ENCODE data around the gene BTAF1.

BTAF1 gene

DNA sequence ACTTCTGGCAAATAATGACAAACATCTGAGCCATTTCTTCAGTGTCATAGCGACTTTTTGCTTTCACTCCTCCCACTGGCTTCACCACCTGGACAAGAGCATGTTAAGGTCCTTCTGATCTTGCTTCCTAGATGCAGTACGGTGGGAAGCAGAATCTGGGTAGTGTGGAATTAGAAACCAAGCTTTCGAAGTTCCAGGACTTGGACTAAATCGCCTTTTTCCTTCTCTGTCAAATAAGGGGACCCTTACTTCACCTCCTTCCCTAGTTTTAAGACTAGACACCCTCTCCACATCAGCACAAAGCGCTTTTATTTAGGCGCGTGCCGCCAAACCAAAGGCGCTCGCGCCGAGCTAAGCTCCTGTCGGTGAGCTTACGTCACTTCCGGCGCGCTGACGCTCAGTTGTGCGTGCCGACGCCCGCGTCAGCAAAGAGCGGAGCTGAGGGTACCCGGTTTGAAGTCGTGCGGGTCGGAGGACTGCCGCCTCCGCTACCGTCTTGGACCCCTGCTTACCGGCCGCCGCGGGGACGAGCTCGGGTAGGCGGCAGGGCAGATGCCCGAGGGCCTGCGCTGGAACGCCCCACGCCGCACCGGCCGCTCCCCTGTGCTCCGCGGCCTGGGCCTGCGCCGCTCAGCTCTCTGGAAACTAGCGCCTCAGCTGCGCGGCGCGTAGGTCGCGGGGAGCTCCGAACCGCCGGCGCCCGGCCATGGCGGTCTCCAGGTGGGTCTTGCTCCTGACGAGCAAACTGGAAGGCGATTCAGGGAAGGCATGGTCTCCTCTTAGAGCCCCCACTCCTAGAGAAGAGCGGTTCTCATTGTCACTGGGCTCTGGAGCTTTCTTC lies at the start of gene BTAF1:
Gene BTAF1 (plus strand): TSS at position 400 of the 841 bp plus-strand sequence. CDS start 307 bp downstream, at position 707.
- H3K4me3 ChIP-seq (replicated peaks in 1 of 2; ENCODE audit: low read depth in 2 of 2, low read length in 2 of 2): peak within 1 kb of the TSS; percentile 82 to 87
- TF ChIP-seq, protein P1, sequence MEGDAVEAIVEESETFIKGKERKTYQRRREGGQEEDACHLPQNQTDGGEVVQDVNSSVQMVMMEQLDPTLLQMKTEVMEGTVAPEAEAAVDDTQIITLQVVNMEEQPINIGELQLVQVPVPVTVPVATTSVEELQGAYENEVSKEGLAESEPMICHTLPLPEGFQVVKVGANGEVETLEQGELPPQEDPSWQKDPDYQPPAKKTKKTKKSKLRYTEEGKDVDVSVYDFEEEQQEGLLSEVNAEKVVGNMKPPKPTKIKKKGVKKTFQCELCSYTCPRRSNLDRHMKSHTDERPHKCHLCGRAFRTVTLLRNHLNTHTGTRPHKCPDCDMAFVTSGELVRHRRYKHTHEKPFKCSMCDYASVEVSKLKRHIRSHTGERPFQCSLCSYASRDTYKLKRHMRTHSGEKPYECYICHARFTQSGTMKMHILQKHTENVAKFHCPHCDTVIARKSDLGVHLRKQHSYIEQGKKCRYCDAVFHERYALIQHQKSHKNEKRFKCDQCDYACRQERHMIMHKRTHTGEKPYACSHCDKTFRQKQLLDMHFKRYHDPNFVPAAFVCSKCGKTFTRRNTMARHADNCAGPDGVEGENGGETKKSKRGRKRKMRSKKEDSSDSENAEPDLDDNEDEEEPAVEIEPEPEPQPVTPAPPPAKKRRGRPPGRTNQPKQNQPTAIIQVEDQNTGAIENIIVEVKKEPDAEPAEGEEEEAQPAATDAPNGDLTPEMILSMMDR (IDR thresholded peaks at IDR 0.05; ENCODE audit: low read depth, low read length): no peak
- peak; percentile 95 for DNase-seq (ENCODE audit: low read depth in 2 of 2)

DNA sequence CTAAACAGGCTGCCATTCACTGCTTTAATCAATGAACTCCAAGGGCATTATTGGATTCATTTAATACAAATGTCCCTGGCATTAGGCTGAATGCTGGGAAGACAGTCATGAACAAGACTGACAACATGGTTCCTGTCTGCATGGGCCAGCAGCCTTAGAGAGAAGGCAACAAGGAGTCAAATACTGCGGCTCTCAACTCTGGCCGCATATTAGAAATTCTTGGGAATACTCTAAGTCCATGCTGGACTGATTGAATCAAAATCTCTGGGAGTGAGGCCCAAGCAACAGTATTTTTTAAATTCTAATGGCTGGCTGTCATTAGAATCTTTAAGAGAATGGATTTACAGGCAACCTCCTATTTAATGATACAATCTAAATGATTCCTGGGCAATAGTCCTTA lies 48.4 kb upstream of the BTAF1 start:
- TF ChIP-seq, protein P1 (IDR thresholded peaks at IDR 0.05; ENCODE audit: low read depth, low read length): no peak
- H3K4me3 ChIP-seq (replicated peaks in 1 of 2; ENCODE audit: low read depth in 2 of 2, low read length in 2 of 2): no peak overlapping the region
- no peak for DNase-seq (ENCODE audit: low read depth in 2 of 2)

GRCh38 chr10:91875779-91876178 lies 47.8 kb upstream of the BTAF1 start:
- no peak for DNase-seq (ENCODE audit: low read depth in 2 of 2)
- H3K4me3 ChIP-seq (replicated peaks in 1 of 2; ENCODE audit: low read depth in 2 of 2, low read length in 2 of 2): no peak overlapping the region
- TF ChIP-seq, protein P1 (IDR thresholded peaks at IDR 0.05; ENCODE audit: low read depth, low read length): no peak

GRCh38 chr10:91879515-91880170 lies 43.9 kb upstream of the BTAF1 start:
- DNase-seq (ENCODE audit: low read depth in 2 of 2): no peak
- H3K4me3 ChIP-seq (replicated peaks in 1 of 2; ENCODE audit: low read depth in 2 of 2, low read length in 2 of 2): no peak overlapping the region
- TF ChIP-seq, protein P1 (IDR thresholded peaks at IDR 0.05; ENCODE audit: low read depth, low read length): no peak

DNA sequence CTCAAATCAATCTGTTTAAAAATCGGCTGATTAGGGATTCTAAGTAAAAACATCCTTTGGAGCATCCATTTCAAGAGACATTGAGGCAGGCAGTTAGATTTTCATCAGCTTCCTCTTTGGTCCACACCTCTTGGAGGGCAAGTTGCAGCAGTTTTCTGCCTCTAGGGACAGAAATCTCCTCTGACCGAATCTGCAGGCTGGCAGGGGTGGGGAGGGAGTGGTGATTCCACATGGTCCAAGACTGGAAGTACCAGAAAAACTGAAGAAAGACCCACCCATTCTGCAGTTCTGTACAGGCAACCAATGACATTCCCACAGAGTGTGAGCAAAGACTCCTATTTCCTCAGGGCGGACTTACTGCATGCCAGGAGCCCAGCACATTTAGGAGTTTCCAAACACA lies 43.3 kb upstream of the BTAF1 start:
- H3K4me3 ChIP-seq (replicated peaks in 1 of 2; ENCODE audit: low read depth in 2 of 2, low read length in 2 of 2): no peak overlapping the region
- TF ChIP-seq, protein P1 (IDR thresholded peaks at IDR 0.05; ENCODE audit: low read depth, low read length): no peak
- DNase-seq (ENCODE audit: low read depth in 2 of 2): peak in 1 of 2 donors; percentile 32

GRCh38 chr10:91883549-91884444 lies 39.8 kb upstream of the BTAF1 start:
- peak; percentile 61 to 77 for DNase-seq (ENCODE audit: low read depth in 2 of 2)
- TF ChIP-seq, protein P1 (IDR thresholded peaks at IDR 0.05; ENCODE audit: low read depth, low read length): no peak
- no peak overlapping the region for H3K4me3 ChIP-seq (replicated peaks in 1 of 2; ENCODE audit: low read depth in 2 of 2, low read length in 2 of 2)
